ENCODE data around the gene KIAA1217.

KIAA1217 gene

GRCh38 chr10:24229909-24230308 is 21.0 kb downstream of the KIAA1217 start:
- Histone ChIP-seq H3K27ac (no peak overlapping the region), H3K4me3 (ENCODE audit: low read depth in 1 of 2, low read length in 1 of 2) (no peak overlapping the region), H3K27me3 (no peaks in the 10 kb centered on the region), H3K9me3 (no peaks in the 10 kb centered on the region), H3K36me3 (no peaks in the 10 kb centered on the region), H3K4me1 (ENCODE audit: control insufficient read depth in 1 of 2, insufficient read depth in 1 of 2, low read depth in 1 of 2, low read length in 1 of 2) (no peaks in the 10 kb centered on the region)
- TF ChIP-seq CTCF (IDR thresholded peaks at IDR 0.05), result no peak

- H3K4me1 ChIP-seq (ENCODE audit: control insufficient read depth in 1 of 2, insufficient read depth in 1 of 2, low read depth in 1 of 2, low read length in 1 of 2), result no peaks in the 10 kb centered on the region
- H3K4me3 ChIP-seq (ENCODE audit: low read depth in 1 of 2, low read length in 1 of 2), result no peak overlapping the region
- H3K27ac ChIP-seq, result no peak overlapping the region
- no peaks in the 10 kb centered on the region for H3K27me3 ChIP-seq
- no peaks in the 10 kb centered on the region for H3K9me3 ChIP-seq
- TF ChIP-seq CTCF (IDR thresholded peaks at IDR 0.05), result no peak
- no peaks in the 10 kb centered on the region for H3K36me3 ChIP-seq
Observed at GRCh38 chr10:24231200-24231599, 22.3 kb downstream of the KIAA1217 start.

- no peak overlapping the region for H3K4me3 ChIP-seq (ENCODE audit: low read depth in 1 of 2, low read length in 1 of 2)
Observed at GRCh38 chr10:24234784-24235183, 25.8 kb downstream of the KIAA1217 start.

GRCh38 chr10:24235471-24235870 is 26.5 kb downstream of the KIAA1217 start:
- Histone ChIP-seq H3K4me1 (ENCODE audit: control insufficient read depth in 1 of 2, insufficient read depth in 1 of 2, low read depth in 1 of 2, low read length in 1 of 2) (no peaks in the 10 kb centered on the region), H3K9me3 (no peaks in the 10 kb centered on the region), H3K27ac (no peak overlapping the region), H3K4me3 (ENCODE audit: low read depth in 1 of 2, low read length in 1 of 2) (no peak overlapping the region), H3K36me3 (no peaks in the 10 kb centered on the region), H3K27me3 (peaks cover 25% of the 10 kb centered on the region)
- no peak for TF ChIP-seq CTCF (IDR thresholded peaks at IDR 0.05)

More at GRCh38 chr10:24234784-24235183, 25.8 kb downstream of the KIAA1217 start:
- Histone ChIP-seq H3K36me3 (no peaks in the 10 kb centered on the region), H3K27me3 (peaks cover 20% of the 10 kb centered on the region), H3K4me1 (ENCODE audit: control insufficient read depth in 1 of 2, insufficient read depth in 1 of 2, low read depth in 1 of 2, low read length in 1 of 2) (no peaks in the 10 kb centered on the region), H3K9me3 (no peaks in the 10 kb centered on the region), H3K27ac (no peak overlapping the region)
- TF ChIP-seq CTCF (IDR thresholded peaks at IDR 0.05), result no peak

- no peaks in the 10 kb centered on the region for H3K4me1 ChIP-seq (ENCODE audit: control insufficient read depth in 1 of 2, insufficient read depth in 1 of 2, low read depth in 1 of 2, low read length in 1 of 2)
- no peaks in the 10 kb centered on the region for H3K9me3 ChIP-seq
- H3K36me3 ChIP-seq, result no peaks in the 10 kb centered on the region
- H3K27me3 ChIP-seq, result peaks cover 25% of the 10 kb centered on the region
- no peak overlapping the region for H3K27ac ChIP-seq
- TF ChIP-seq CTCF (IDR thresholded peaks at IDR 0.05), result no peak
- H3K4me3 ChIP-seq (ENCODE audit: low read depth in 1 of 2, low read length in 1 of 2), result no peak overlapping the region
Observed at GRCh38 chr10:24237801-24238395, 29.0 kb downstream of the KIAA1217 start.
